ENCODE data around the gene ADCY9. TPM values are rescaled to one million over a fixed set of nuclear protein-coding genes. Genes with fewer than 3 reads are reported as not detected.
A peak's percentile ranks its signal among the peaks of the same experiment; 100 is the strongest.

Gene ADCY9
- total RNA-seq, 1 donor from 2014 or later = 26.9 TPM

- TF ChIP-seq CTCF (IDR thresholded peaks at IDR 0.05) = no peak
- H3K4me1 Mint-ChIP-seq (ENCODE audit: unreplicated experiment) = peaks cover 14% of the 10 kb centered on the region
Observed at GRCh38 chr16:3971706-3972105, 144.5 kb downstream of the ADCY9 start.

GRCh38 chr16:3971261-3971660 lies 145.0 kb downstream of the ADCY9 start:
- DNase-seq (ENCODE audit: extremely low spot score, unreplicated experiment) = no peak
- H3K9me3 Mint-ChIP-seq (ENCODE audit: unreplicated experiment) = no peaks in the 10 kb centered on the region
- peak overlapping the region; percentile 82 for H3K27ac Mint-ChIP-seq (ENCODE audit: unreplicated experiment)
- H3K27me3 Mint-ChIP-seq (ENCODE audit: unreplicated experiment) = no peaks in the 10 kb centered on the region
- H3K4me3 Mint-ChIP-seq (ENCODE audit: unreplicated experiment) = no peak overlapping the region
- H3K36me3 Mint-ChIP-seq (ENCODE audit: unreplicated experiment) = peaks cover 17% of the 10 kb centered on the region
- no peak for TF ChIP-seq CTCF (IDR thresholded peaks at IDR 0.05)
- peaks cover 14% of the 10 kb centered on the region for H3K4me1 Mint-ChIP-seq (ENCODE audit: unreplicated experiment)

More at GRCh38 chr16:3971706-3972105, 144.5 kb downstream of the ADCY9 start:
- H3K36me3 Mint-ChIP-seq (ENCODE audit: unreplicated experiment) = peaks cover 12% of the 10 kb centered on the region
- peak overlapping the region; percentile 82 for H3K27ac Mint-ChIP-seq (ENCODE audit: unreplicated experiment)
- H3K9me3 Mint-ChIP-seq (ENCODE audit: unreplicated experiment) = no peaks in the 10 kb centered on the region
- no peak for DNase-seq (ENCODE audit: extremely low spot score, unreplicated experiment)
- no peaks in the 10 kb centered on the region for H3K27me3 Mint-ChIP-seq (ENCODE audit: unreplicated experiment)
- H3K4me3 Mint-ChIP-seq (ENCODE audit: unreplicated experiment) = no peak overlapping the region

- Mint-ChIP-seq H3K9me3 (ENCODE audit: unreplicated experiment) (no peaks in the 10 kb centered on the region), H3K27ac (ENCODE audit: unreplicated experiment) (no peak overlapping the region), H3K36me3 (ENCODE audit: unreplicated experiment) (peaks cover 23% of the 10 kb centered on the region), H3K27me3 (ENCODE audit: unreplicated experiment) (no peaks in the 10 kb centered on the region), H3K4me3 (ENCODE audit: unreplicated experiment) (no peak overlapping the region), H3K4me1 (ENCODE audit: unreplicated experiment) (peaks cover 16% of the 10 kb centered on the region)
- TF ChIP-seq CTCF (IDR thresholded peaks at IDR 0.05) = no peak
- no peak for DNase-seq (ENCODE audit: extremely low spot score, unreplicated experiment)
Observed at GRCh38 chr16:3968551-3968950, 147.7 kb downstream of the ADCY9 start.

- no peaks in the 10 kb centered on the region for H3K9me3 Mint-ChIP-seq (ENCODE audit: unreplicated experiment)
- no peak for TF ChIP-seq CTCF (IDR thresholded peaks at IDR 0.05)
- H3K4me1 Mint-ChIP-seq (ENCODE audit: unreplicated experiment) = peaks cover 13% of the 10 kb centered on the region
- peaks cover 21% of the 10 kb centered on the region for H3K36me3 Mint-ChIP-seq (ENCODE audit: unreplicated experiment)
- H3K27ac Mint-ChIP-seq (ENCODE audit: unreplicated experiment) = no peak overlapping the region
- no peaks in the 10 kb centered on the region for H3K27me3 Mint-ChIP-seq (ENCODE audit: unreplicated experiment)
- H3K4me3 Mint-ChIP-seq (ENCODE audit: unreplicated experiment) = no peak overlapping the region
- no peak for DNase-seq (ENCODE audit: extremely low spot score, unreplicated experiment)
Observed at GRCh38 chr16:3966681-3967080, 149.6 kb downstream of the ADCY9 start.

GRCh38 chr16:3965781-3966582 lies 150.3 kb downstream of the ADCY9 start:
- TF ChIP-seq CTCF (IDR thresholded peaks at IDR 0.05) = no peak
- Mint-ChIP-seq H3K27ac (ENCODE audit: unreplicated experiment) (no peak overlapping the region), H3K27me3 (ENCODE audit: unreplicated experiment) (no peaks in the 10 kb centered on the region), H3K36me3 (ENCODE audit: unreplicated experiment) (peaks cover 21% of the 10 kb centered on the region), H3K9me3 (ENCODE audit: unreplicated experiment) (no peaks in the 10 kb centered on the region), H3K4me3 (ENCODE audit: unreplicated experiment) (no peak overlapping the region), H3K4me1 (ENCODE audit: unreplicated experiment) (peaks cover 9% of the 10 kb centered on the region)
- no peak for DNase-seq (ENCODE audit: extremely low spot score, unreplicated experiment)
